Activated CD8-positive, alpha-beta memory T cell treated with anti-CD3 and anti-CD28 coated beads, Interleukin-2, amount 50 U/mL, for 1 hour (primary cell): ENCODE results near the gene FAM241A.
"Not testable (repeated sequence)": the region's sequence is repeated elsewhere in the genome, so short reads cannot be mapped to it uniquely, and the experiment has no call there.

ENCODE experiments used
- DNase-seq: peaks from one replicate; pipeline ENCODE4 v3.0.0-alpha.2; 2020; ENCODE audit errors: extremely low read depth

The FAM241A gene

GRCh38 chr4:112138538-112138937 lies 6.7 kb upstream of the FAM241A start:
- no peak for DNase-seq

- no peak for DNase-seq
These were observed 4.7 kb upstream of the FAM241A start for GRCh38 chr4:112140536-112140935.

GRCh38 chr4:112141366-112142138 lies 3.7 kb upstream of the FAM241A start:
- DNase-seq: no peak

GRCh38 chr4:112142182-112142581 lies 3.1 kb upstream of the FAM241A start:
- no peak for DNase-seq

- no peak for DNase-seq
These were observed 1.5 kb upstream of the FAM241A start for GRCh38 chr4:112143781-112144180.

GRCh38 chr4:112144546-112145325 lies 518 bp upstream of the FAM241A start:
- no peak for DNase-seq

GRCh38 chr4:112145790-112146501 lies 692 bp downstream of the FAM241A start:
- DNase-seq: no peak

GRCh38 chr4:112146502-112146813 lies 1.2 kb downstream of the FAM241A start:
- DNase-seq: no peak

GRCh38 chr4:112147697-112148096 lies 2.4 kb downstream of the FAM241A start:
- no peak for DNase-seq

GRCh38 chr4:112150920-112151319 lies 5.7 kb downstream of the FAM241A start:
- no peak for DNase-seq

- no peak for DNase-seq
These were observed 7.3 kb downstream of the FAM241A start for GRCh38 chr4:112152521-112152920.

GRCh38 chr4:112153211-112153791 lies 8.0 kb downstream of the FAM241A start:
- no peak for DNase-seq

GRCh38 chr4:112156112-112156511 lies 10.9 kb downstream of the FAM241A start:
- no peak for DNase-seq

- DNase-seq: no peak
These were observed 11.3 kb downstream of the FAM241A start for GRCh38 chr4:112156553-112156952.

GRCh38 chr4:112163706-112164105 lies 18.5 kb downstream of the FAM241A start:
- not testable (repeated sequence) for DNase-seq

GRCh38 chr4:112167794-112168193 lies 22.5 kb downstream of the FAM241A start:
- DNase-seq: no peak

GRCh38 chr4:112168719-112169500 lies 23.7 kb downstream of the FAM241A start:
- DNase-seq: no peak

GRCh38 chr4:112170451-112170993 lies 25.3 kb downstream of the FAM241A start:
- DNase-seq: no peak

GRCh38 chr4:112171051-112171763 lies 26.0 kb downstream of the FAM241A start:
- DNase-seq: not testable (repeated sequence)

- no peak for DNase-seq
These were observed 26.9 kb downstream of the FAM241A start for GRCh38 chr4:112172180-112172579.
